TTC549 (cell line): Measurements from ENCODE around the gene PRPH2.

ENCODE experiments used
- FAIRE-seq: peaks from 2 replicates; lab custom pipeline; 2012; peaks lifted over from hg19 to GRCh38; lab: Jason Lieb, UNC

The PRPH2 gene, protein sequence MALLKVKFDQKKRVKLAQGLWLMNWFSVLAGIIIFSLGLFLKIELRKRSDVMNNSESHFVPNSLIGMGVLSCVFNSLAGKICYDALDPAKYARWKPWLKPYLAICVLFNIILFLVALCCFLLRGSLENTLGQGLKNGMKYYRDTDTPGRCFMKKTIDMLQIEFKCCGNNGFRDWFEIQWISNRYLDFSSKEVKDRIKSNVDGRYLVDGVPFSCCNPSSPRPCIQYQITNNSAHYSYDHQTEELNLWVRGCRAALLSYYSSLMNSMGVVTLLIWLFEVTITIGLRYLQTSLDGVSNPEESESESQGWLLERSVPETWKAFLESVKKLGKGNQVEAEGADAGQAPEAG

DNA sequence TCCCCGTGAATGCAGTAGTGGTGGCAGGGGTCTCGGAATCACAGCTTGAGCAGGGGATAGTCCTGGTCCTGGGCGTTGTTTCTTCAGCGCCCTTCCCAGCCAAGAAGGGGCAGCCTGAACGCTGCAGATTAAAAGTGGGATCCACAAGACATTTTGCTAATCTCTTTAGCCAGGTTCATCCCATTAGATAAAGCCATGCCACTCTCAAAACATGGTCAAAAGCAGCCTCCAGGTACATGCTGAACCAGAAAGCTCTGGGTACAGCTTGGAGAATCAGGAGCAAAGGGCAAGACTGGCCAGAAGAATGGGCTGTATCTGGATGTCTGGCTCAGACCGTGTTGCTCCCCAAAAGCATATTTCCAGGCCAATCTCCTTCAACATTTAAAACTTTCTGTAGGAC is at the start of gene PRPH2:
PRPH2 (minus strand) TSS at position 101 of the 400 bp plus-strand sequence. CDS start 263 bp downstream, outside the sequence.
- FAIRE-seq, result no peak

DNA sequence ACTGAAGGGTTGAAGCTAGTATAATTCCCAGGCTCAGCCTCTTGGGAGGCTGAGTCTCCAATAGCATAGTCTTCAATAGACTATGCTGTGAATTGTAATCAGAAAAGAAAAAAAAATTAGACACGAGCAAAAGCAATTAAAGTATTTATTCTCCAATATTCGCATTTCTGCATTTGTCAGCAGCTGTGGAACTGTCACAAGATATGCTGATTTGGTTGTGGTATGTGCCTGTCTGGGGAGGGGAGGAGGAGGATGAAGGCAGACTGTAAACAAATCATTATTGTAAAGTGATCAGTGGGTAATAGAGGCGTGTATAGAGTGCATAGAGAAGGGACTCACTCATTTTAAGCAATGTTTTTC is 49.3 kb upstream of the PRPH2 start:
- FAIRE-seq, result no peak

DNA sequence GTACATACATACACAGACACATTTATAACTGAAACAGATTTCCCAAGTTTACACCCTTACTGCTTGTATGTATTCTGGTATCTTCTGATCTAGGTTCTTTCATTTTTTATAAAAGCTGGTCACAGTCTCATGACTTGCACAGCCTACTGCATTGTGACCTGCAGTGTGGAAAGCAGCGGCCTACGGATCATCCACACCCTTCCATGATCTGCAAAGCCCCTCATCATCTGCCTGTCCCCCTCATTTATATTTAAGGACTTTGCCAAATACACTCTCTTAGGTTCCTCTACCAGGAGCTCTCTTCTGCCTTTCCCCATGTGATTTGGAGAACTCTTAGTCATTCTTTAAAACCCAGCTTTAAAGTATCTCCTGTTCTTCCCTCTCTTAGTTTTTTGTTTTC is 47.4 kb upstream of the PRPH2 start:
- FAIRE-seq, result no peak

DNA sequence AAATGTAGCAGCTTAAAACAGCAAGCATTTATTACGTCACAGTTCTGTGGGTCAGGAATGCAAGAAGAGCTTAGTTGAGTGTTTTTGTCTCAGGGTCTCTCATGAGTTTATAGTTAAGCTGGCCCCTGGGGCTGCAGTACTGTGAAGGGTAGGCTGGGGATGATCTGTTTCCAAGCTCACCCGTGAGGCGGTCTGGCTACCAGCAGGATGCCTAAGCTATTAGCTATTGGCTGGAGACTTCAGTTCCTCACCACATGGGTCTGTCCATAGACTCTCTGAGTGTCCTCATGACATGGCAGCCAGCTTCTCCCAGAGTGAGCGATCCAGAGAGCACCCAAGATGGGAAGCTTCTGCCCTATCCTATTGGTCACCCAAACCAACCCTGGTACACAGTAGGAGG is 46.7 kb upstream of the PRPH2 start:
- no peak for FAIRE-seq

DNA sequence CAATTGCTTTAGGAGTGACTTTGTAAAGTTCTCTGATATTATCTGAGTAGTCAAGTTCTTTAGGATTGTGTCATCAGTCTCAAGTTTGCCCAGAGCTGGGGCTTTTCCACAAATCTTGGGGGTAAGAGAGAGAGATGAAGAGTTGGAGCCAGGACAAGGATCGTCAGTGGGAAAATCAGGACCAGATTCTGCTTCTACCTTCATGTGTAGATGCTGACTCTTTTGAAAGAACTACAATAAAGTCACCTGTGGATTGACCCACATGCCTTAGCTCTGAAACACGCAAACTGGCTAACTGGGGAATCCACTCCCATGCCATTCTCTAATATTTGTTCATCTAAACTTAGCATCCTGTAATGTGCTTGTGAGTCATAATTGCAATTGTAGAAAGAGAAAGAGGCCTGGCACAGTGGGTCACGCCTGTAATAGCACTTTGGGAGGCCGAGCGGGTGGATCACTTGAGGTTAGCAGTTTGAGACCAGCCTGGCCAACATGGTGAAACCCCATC is 43.8 kb upstream of the PRPH2 start:
- FAIRE-seq, result no peak

DNA sequence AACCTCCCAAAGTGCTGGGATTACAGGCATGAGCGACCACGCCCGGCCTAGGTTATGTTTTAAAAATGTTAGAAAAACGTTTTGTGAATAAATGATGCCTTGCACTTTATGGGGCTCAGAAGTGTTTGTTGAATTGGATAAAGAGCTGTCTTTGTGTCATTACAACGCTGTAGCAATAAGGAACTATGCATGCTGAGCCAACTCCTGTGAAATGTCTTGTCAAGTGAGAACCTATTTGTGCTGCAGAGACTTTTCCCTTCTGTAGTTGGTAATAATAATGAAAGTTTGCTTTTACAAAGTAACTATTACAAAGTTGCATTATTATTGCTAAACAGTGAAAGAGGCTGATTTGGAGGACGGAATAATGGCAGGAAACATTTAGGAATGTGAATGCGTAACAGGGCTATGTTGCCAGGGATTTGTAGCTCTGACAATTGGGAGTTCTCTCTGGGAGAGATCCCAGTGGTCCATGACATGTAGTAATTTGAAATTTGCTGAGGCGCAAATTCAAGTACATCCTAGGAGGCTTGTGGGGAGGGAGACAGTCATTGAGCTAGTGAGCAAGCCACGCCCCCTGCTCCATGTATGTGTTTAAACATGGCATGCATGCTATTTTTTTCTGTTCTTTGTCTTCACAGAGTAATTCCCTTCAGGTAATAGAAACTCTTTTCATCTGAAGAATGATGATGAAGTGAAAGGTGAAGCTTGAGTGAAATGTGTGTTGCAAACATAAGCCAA is 42.7 kb upstream of the PRPH2 start:
- no peak for FAIRE-seq

DNA sequence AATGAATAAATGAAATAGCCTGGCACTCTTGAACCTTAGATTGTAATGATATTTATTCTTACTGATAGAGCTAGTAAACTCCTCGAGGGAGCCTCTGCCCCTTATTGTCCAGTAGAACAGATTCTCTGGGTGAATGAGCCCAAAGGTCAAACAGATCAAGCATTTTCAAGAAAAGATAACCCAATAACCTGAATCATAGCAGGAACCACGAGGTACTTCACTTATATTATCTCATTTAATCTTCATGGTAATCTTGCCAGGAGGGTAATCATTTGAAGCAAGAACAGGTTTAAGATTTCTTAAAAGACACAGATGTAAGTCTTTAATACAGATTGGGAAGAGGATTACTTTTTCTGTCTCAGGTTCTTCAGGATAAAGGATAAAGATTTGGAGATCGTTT is 40.6 kb upstream of the PRPH2 start:
- FAIRE-seq, result no peak

DNA sequence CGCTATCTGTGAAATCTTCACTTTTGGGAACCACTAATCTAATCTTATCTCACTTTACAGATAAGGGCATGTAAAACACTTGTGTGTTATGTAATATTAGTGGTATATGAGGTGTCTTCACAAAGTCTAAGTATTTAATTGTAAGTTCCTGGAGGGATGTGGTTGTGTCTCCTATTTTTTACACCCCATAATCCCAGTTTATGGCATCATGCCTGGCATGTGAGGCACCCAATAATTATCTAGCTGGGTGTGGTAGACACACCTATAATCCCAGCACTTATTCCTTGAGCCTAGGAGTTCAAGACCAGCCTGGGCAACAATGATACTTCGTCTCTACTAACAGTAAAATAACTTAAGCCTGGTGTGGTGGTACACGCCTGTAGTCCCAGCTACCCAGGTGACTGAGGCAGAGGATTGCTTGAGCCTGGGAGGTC is 40.0 kb upstream of the PRPH2 start:
- no peak for FAIRE-seq

DNA sequence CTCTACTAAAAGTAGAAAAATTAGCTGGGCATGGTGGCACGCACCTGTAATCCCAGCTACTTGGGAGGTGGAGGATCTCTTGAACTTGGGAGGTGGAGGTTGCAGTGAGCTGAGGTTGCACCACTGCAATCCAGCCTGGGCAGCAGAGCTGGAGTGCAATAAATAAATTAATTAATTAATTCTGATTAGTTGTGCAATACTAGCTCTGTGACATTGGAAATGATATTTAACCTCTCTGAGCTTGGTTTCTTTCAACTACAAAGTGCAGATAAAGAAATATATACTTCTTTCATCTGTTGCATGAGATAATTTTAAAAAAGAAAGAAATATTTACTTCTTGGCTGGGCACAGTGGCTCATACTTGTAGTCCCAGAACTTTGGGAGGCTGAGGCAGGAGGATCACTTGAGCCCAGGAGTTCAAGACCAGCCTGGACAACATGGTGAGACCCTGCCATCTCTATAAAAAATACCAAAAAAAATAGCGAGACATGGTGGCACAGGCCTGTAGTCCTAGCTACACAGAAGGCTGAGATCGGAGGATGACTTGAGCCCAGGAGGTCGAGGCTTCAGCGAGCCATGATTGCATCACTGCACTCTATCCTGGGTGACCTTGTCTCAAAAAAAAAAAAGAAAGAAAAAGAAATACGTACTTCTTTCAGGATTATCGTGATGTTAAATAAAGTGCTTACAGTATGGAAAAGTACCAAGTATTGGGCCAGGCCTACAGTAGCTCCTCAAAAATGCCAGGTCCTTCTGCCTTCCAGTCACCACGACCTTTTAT is 39.1 kb upstream of the PRPH2 start:
- no peak for FAIRE-seq

DNA sequence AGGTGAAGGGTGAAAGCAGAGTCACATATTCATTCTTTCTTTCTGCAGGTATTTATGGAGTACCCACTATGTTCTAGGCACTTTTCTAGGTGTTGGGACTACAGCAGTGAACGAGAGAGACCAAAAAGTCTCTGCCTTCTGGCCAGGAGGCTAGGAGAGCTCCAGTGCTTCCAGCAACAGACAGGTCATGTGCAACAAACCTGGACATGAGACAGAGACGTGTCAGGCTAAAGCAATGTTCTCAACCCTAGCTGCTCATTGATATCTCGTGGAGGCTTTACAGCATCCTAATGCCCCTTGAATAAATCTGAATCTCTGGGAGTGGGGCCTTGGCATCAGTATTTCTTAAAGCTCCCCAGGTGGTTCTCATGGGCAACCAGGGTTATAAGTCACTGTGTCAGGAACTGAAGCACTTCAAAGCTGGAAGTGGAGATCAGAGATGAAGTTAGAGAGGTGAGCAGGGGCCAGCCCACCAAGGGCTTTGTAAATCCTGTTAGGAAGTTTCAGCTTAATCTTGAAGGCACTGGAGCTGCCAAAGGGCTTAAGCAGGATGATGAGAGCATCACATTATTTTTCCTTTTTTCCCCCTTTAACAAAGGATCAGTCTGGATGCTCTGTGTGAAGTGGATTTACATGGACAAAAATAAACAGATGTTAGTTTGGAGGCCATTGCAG is 36.5 kb upstream of the PRPH2 start:
- no peak for FAIRE-seq

DNA sequence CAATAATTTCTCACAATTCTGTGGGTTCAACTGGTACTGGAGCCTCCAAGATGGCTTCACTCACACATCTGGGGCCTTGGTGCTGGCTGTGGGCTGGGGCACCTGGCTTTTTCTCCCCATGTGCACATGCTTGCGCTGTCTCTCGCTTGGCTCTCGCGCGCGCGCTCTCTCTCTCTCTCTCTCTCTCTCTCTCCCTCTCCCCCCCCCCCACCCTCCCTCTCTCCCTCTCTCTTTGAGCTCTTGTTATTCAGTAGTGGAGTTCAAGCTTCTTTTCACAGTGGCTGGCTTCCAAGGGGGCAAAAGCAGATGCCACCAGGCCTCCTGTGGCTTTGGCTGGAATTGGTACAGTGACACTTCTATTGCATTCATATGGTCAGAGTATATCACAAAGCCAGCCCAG is 34.3 kb upstream of the PRPH2 start:
- FAIRE-seq, result no peak

DNA sequence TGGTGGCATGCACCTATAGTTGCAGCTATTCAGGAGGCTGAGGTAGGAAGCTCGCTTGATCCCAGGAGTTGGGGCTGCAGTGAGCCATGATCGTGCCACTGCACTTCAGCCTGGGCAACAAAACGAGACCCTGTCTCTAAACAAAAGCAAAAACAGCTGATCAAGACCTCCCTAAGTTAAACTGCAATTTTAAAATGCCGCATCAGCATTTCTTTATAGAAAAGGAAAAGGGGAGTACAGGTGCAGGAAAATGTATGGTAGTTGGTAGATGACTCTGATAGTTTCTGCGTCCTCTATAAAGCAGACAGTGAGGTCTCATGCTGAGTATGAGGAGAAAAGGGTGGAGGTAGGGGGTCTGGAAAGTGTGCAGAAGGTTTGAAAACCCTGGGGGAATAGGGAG is 32.4 kb upstream of the PRPH2 start:
- no peak for FAIRE-seq

DNA sequence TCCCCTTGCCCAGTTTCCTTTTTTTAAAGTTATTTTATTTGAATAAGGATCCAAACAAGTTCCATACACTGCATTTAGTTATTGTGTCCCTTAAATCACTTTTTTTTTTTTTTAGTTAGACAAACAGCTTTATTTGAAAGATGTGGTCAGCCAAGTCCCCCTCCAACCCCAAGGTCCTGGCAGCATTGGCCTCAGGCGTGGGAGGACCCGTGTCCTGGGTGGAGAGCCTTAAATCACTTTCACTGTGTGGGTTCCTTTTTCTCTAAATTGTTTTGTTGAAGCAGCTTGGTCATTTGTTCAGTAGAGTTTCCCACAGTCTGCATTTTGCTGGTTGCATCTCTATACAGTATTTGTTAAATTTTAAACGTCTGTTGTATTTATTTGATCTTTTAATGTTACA is 28.7 kb upstream of the PRPH2 start:
- FAIRE-seq, result no peak

DNA sequence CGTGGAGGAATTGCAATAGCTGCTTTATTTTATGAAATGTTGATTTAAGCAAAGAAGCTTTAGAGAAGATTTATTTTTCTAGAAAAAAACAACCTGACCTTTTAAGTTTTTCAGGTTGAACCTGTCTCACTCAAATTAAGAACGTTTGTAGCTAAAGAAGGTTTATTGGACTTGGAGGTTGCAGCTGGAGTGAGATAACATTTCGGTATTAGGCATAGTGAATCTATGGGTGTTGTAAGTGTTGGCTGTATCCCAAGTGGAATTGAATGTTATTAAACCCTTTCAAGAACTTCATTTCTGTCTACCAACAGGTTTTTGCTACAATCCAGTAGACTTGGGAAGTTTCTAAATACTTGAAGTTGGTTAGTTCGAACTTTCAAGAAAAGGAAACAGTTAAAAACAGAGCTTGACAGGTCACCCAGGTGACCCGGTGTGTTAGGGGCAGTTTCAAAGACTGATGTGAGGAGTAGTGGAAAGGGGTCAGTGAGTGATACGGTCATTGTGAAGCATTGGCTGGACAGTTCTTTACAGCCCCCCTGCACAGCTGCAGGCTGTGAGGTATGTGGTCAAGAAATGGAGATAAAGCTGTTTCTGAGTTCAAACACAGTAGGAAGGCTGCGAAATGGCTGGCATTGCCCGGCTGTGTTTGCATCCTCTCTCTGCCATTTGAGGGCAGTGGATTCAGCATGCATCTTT is 26.0 kb upstream of the PRPH2 start:
- no peak for FAIRE-seq

DNA sequence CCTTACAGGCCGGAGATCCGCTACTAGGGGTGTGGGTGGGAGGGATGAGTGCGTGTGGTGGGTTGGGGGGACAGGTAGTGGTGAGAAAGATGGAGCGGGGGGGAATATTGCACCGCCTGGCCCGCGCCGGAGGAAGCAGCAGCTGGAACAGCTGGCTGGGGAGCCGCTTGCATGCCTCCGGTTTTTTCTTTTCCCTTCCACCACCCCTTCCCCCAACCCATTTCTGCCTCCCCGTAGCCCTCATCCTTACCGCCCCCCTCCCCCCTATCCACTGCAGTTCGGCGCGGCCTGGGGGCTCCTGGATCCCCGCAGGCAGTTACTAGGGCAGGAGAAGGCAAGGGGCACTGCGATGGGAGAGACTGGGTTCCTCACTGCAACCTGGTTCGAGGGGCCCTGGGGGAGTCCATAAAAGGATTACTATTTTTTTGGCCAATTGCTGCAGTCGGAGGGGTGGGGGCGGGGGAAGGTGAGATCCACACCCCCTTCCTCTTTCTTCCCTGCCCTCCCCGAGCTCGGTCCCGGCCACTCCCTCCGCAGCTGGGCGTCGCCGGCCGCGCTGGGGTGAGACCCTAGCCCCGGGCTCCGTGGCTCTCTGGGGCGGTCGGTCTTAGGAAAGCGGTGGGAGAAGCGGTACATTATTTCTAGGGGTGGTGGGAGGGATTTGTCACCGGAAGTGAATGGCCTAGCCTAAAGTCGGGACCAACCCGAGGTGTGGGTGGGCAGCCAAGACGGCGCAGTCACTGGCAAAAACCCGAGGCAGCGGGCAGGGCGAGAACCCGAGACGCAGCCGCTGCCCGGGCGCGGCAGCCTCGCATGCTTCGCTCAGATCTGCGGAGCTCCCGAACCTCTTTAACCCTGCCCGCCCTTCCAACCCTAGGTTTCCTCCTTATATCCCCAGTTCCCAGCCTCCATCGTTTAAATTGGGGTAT is 24.3 kb upstream of the PRPH2 start:
- FAIRE-seq, result peak; percentile 63

DNA sequence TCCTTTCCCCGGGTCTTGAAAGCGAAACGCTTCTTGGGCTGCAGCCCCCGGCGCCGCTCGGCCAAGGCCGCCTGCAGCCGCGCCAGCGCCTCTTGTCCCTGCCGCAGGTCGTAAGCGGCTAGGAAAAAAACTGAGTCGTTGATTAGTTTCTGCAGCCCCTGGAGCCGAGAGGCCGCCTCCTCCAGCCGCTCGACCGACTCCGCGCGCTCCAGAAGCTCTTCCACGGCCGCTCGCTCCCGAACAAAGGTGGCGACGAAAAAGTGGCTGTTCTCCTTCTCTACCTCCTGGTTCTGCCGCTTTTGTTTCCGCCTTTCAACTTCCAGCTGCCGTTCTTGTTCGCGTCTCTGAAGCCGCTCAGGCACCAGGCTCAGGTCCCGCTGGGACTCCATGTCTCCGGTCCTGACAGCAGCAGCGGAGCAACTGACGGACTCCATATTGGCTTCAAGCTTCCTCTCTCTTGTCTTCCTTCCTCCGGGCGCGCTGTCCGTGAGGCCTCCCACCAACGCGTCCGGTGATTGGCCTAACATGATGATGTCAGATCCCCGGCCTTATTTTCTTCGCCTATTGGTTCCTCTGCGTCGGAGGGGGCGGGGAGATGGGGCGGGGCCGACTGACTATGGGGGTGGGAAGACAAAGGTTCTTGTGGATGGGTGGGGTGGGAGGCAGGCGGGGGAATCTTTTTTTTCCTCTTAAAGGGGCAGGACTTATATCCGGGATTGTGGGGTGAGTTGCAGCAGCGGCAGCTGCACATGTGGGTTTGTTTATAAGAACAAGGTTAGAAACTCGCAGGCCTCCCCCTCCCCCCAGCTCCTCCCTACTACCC is 23.5 kb upstream of the PRPH2 start, which contains the start of gene TBCC:
TBCC (minus strand) TSS at position 464 of the 823 bp plus-strand sequence; CDS start at position 434, 30 bp downstream.
- FAIRE-seq, result no peak

DNA sequence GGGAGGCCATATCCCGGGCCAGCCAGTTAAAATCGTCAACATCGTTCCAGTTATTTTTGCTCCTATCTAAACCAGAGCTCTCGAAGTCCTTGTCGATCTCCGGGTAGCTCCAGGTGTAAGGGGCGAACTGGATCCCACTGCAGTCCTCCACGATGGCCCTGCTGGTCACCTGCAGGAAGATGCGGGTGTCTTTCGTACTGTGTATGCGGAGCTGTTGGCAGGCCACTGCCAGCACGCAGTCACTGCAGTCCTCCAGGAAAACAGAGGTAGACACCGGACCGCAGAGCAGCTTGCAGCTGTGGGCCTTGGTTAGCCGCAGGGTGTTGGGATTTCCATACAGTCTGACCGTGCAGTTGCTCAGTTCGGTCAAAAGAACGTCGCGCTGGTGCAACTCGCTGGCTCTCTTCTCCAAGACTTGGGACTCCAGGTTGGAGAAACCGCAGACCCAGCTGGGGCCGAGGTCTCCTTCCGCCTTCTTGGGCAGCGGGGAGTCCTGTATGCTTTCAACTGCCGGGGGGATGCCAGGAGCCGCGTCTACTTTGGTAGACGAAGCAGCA is 22.8 kb upstream of the PRPH2 start:
- FAIRE-seq, result no peak

DNA sequence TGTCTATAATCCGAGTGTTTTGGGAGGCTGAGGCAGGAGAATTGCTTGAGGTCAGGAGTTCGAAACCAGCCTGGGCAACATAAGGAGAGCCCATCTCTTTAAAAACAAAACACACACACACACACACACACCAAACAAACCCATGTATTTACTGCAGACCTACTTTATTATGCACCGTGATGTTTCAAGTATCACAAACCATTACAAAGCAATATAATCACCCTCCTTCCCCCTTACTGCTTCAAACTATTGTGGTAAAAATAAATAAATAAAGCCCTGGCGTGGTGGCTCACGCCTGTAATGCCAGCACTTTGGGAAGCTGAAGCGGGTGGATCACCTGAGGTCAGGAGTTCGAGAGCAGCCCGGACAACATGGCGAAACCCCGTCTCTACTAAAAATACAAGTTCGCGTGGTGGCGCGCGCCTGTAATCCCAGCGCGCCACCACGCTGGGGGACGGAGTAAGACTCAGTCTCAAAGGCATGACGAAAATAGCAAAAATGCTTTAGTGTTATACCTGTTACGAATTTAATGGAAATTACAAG is 22.0 kb upstream of the PRPH2 start:
- FAIRE-seq, result no peak
